Mesenchymal stem cell (in vitro differentiated cells and primary cell): ENCODE measurements around the gene DOCK11.
A peak's percentile ranks its signal among the peaks of the same experiment; 100 is the strongest.

ENCODE experiments used
- DNase-seq: peaks from one replicate; pipeline ENCODE4 v3.0.0-alpha.2; 2013
- H2AFZ ChIP-seq: one replicate; pipeline ENCODE4 v1.6.1; 2013; ENCODE audit warnings: low read depth, mild to moderate bottlenecking, control low read depth, inconsistent platforms, low read length, moderate library complexity
- H2AK5ac ChIP-seq: 2 replicates; pipeline ENCODE4 v1.6.1; 2013; ENCODE audit warnings: low read length, moderate library complexity, mild to moderate bottlenecking, inconsistent platforms; ENCODE audit not compliant: severe bottlenecking
- H2BK120ac ChIP-seq: one replicate; pipeline ENCODE4 v1.6.1; 2013; ENCODE audit warnings: low read depth, mild to moderate bottlenecking, inconsistent platforms, low read length, moderate library complexity
- H2BK12ac ChIP-seq, 2 experiments: one replicate each; pipeline ENCODE4 v1.6.1; 2013; ENCODE audit warnings: inconsistent platforms in 2 of 2, low read length in 2 of 2, mild to moderate bottlenecking in 2 of 2, moderate library complexity in 2 of 2, control low read depth in 1 of 2
- H2BK15ac ChIP-seq: one replicate; pipeline ENCODE4 v1.6.1; 2013; ENCODE audit warnings: mild to moderate bottlenecking, low read depth, inconsistent platforms; ENCODE audit not compliant: poor library complexity, severe bottlenecking
- H2BK5ac ChIP-seq: 2 replicates; pipeline ENCODE4 v1.6.1; 2013; ENCODE audit warnings: low read depth, mild to moderate bottlenecking, low read length, control low read depth, inconsistent platforms; ENCODE audit not compliant: poor library complexity, severe bottlenecking
- H3K14ac ChIP-seq, 2 experiments: one replicate each; pipeline ENCODE4 v1.6.1; 2013; ENCODE audit warnings: inconsistent platforms in 2 of 2, low read length in 2 of 2, control low read depth in 1 of 2, mild to moderate bottlenecking in 1 of 2, moderate library complexity in 1 of 2
- H3K18ac ChIP-seq, 2 experiments: one replicate each; pipeline ENCODE4 v1.6.1; 2013; ENCODE audit warnings: inconsistent platforms in 2 of 2, low read length in 2 of 2, control low read depth in 1 of 2, low read depth in 1 of 2, mild to moderate bottlenecking in 1 of 2
- H3K23ac ChIP-seq, 2 experiments: one replicate each; pipeline ENCODE4 v1.6.1; 2013; ENCODE audit warnings: inconsistent platforms in 2 of 2, low read length in 2 of 2, mild to moderate bottlenecking in 2 of 2, moderate library complexity in 2 of 2, control low read depth in 1 of 2
- H3K27ac ChIP-seq: 2 replicates; pipeline ENCODE4 v1.5.1; 2013; ENCODE audit warnings: mild to moderate bottlenecking, moderate library complexity, low read length, control low read depth, inconsistent platforms; ENCODE audit not compliant: poor library complexity, severe bottlenecking
- H3K27me3 ChIP-seq, 2 experiments: 2 replicates each; pipeline versions ENCODE4 v1.6.1 to v1.7.0; 2013; ENCODE audit warnings: low read length in 2 of 2, mild to moderate bottlenecking in 2 of 2, moderate library complexity in 2 of 2, control low read depth in 1 of 2, inconsistent platforms in 1 of 2; ENCODE audit not compliant: control insufficient read depth in 1 of 2, insufficient read depth in 1 of 2
- H3K36me3 ChIP-seq, 2 experiments: 2 replicates each; pipeline versions ENCODE4 v1.6.1 to v1.7.0; 2013; ENCODE audit warnings: low read length in 2 of 2, control low read depth in 1 of 2, inconsistent platforms in 1 of 2, low read depth in 1 of 2, mild to moderate bottlenecking in 1 of 2; ENCODE audit not compliant: insufficient read depth in 2 of 2, control insufficient read depth in 1 of 2
- H3K4ac ChIP-seq, 2 experiments: one replicate each; pipeline ENCODE4 v1.6.1; 2013; ENCODE audit warnings: inconsistent platforms in 2 of 2, low read length in 2 of 2, mild to moderate bottlenecking in 2 of 2, moderate library complexity in 2 of 2, control low read depth in 1 of 2, low read depth in 1 of 2
- H3K4me1 ChIP-seq: 2 replicates; pipeline ENCODE4 v1.6.1; 2013; ENCODE audit warnings: low read depth, low read length, control low read depth; ENCODE audit not compliant: control insufficient read depth, insufficient read depth
- H3K4me2 ChIP-seq: 2 replicates; pipeline ENCODE4 v1.6.1; 2013; ENCODE audit warnings: low read length, mild to moderate bottlenecking, inconsistent platforms; ENCODE audit not compliant: poor library complexity, severe bottlenecking
- H3K4me3 ChIP-seq, 2 experiments: 2 replicates each; pipeline versions ENCODE4 v1.5.1 to v1.7.0; 2013; ENCODE audit warnings: low read length in 2 of 2, mild to moderate bottlenecking in 2 of 2, control low read depth in 1 of 2, low read depth in 1 of 2; ENCODE audit not compliant: insufficient read depth in 1 of 2
- H3K79me1 ChIP-seq: replicated peaks from 2 replicates; pipeline ENCODE4 v1.6.1; 2013; ENCODE audit warnings: mild to moderate bottlenecking, control low read depth, low read length, inconsistent platforms; ENCODE audit not compliant: poor library complexity, severe bottlenecking
- H3K9ac ChIP-seq: 2 replicates; pipeline ENCODE4 v1.7.0; 2013; ENCODE audit warnings: mild to moderate bottlenecking, low read length, moderate library complexity
- H3K9me3 ChIP-seq: 2 replicates; pipeline ENCODE4 v1.7.0; 2013; ENCODE audit warnings: mild to moderate bottlenecking, low read length; ENCODE audit not compliant: control insufficient read depth
- H4K8ac ChIP-seq: one replicate; pipeline ENCODE4 v1.6.1; 2013; ENCODE audit warnings: inconsistent platforms, mild to moderate bottlenecking, low read length, moderate library complexity
- H4K91ac ChIP-seq: one replicate; pipeline ENCODE4 v1.6.1; 2013; ENCODE audit warnings: mild to moderate bottlenecking, low read length, inconsistent platforms
- WGBS: methylation state at CpG from one replicate; pipeline ENCODE4 v1.1.7; 2013; ENCODE audit warnings: mixed read lengths; 5-methylcytosine and 5-hydroxymethylcytosine counted together

The DOCK11 gene

GRCh38 chrX:118720058-118720707 is 224.6 kb downstream of the DOCK11 start:
- no peak for DNase-seq
- H2AK5ac ChIP-seq, result no peak overlapping the region
- WGBS, result 91% methylated on average over 3 of the region's 3 CpGs
- no peak overlapping the region for H3K23ac ChIP-seq
- H3K4me2 ChIP-seq, result no peak overlapping the region
- H3K4me3 ChIP-seq, result no peak overlapping the region
- no peaks in the 10 kb centered on the region for H3K79me1 ChIP-seq
- no peaks in the 10 kb centered on the region for H3K27me3 ChIP-seq
- H3K18ac ChIP-seq, result no peak overlapping the region
- no peak overlapping the region for H2BK15ac ChIP-seq
- H2BK5ac ChIP-seq, result no peak overlapping the region
- H3K9me3 ChIP-seq, result no peaks in the 10 kb centered on the region
- H2AFZ ChIP-seq, result no peak overlapping the region
- no peak overlapping the region for H3K27ac ChIP-seq
- H4K8ac ChIP-seq, result no peak overlapping the region
- no peak overlapping the region for H4K91ac ChIP-seq
- H3K9ac ChIP-seq, result no peak overlapping the region
- no peak overlapping the region for H2BK120ac ChIP-seq
- no peaks in the 10 kb centered on the region for H3K36me3 ChIP-seq
- H3K4me1 ChIP-seq, result no peaks in the 10 kb centered on the region
- no peak overlapping the region for H3K14ac ChIP-seq
- no peak overlapping the region for H2BK12ac ChIP-seq
- no peak overlapping the region for H3K4ac ChIP-seq

GRCh38 chrX:118723376-118723775 is 227.8 kb downstream of the DOCK11 start:
- H3K9ac ChIP-seq, result no peak overlapping the region
- H3K4me3 ChIP-seq, result no peak overlapping the region
- H2AK5ac ChIP-seq, result no peak overlapping the region
- H4K91ac ChIP-seq, result no peak overlapping the region
- DNase-seq, result no peak
- H3K4ac ChIP-seq, result no peak overlapping the region
- H3K14ac ChIP-seq, result no peak overlapping the region
- H2BK5ac ChIP-seq, result no peak overlapping the region
- H3K27me3 ChIP-seq, result no peaks in the 10 kb centered on the region
- no peak overlapping the region for H2BK12ac ChIP-seq
- no peak overlapping the region for H4K8ac ChIP-seq
- H3K23ac ChIP-seq, result no peak overlapping the region
- H2BK15ac ChIP-seq, result no peak overlapping the region
- no peak overlapping the region for H3K18ac ChIP-seq
- WGBS, result 87% methylated on average over 2 of the region's 3 CpGs
- no peak overlapping the region for H2BK120ac ChIP-seq
- H3K36me3 ChIP-seq, result no peaks in the 10 kb centered on the region
- no peaks in the 10 kb centered on the region for H3K79me1 ChIP-seq
- H3K4me1 ChIP-seq, result peaks cover 3% of the 10 kb centered on the region
- H3K4me2 ChIP-seq, result no peak overlapping the region
- H2AFZ ChIP-seq, result no peak overlapping the region
- H3K27ac ChIP-seq, result no peak overlapping the region
- no peaks in the 10 kb centered on the region for H3K9me3 ChIP-seq

- Histone ChIP-seq H2BK5ac (no peak overlapping the region), H3K9me3 (no peaks in the 10 kb centered on the region)
Measured at GRCh38 chrX:118724365-118724764, 228.8 kb downstream of the DOCK11 start.

GRCh38 chrX:118724775-118725174 is 229.2 kb downstream of the DOCK11 start:
- Histone ChIP-seq H2AFZ (no peak overlapping the region), H3K27me3 (no peaks in the 10 kb centered on the region), H2BK12ac (no peak overlapping the region), H3K4ac (no peak overlapping the region), H3K4me2 (no peak overlapping the region), H4K91ac (no peak overlapping the region), H4K8ac (no peak overlapping the region), H3K79me1 (no peaks in the 10 kb centered on the region), H3K4me3 (no peak overlapping the region), H3K18ac (no peak overlapping the region), H3K4me1 (peaks cover 5% of the 10 kb centered on the region), H3K9me3 (no peaks in the 10 kb centered on the region), H2AK5ac (no peak overlapping the region), H2BK15ac (no peak overlapping the region), H3K27ac (no peak overlapping the region), H3K23ac (no peak overlapping the region), H3K36me3 (no peaks in the 10 kb centered on the region), H3K14ac (no peak overlapping the region), H2BK120ac (no peak overlapping the region), H3K9ac (no peak overlapping the region), H2BK5ac (no peak overlapping the region)
- DNase-seq, result peak; percentile 61
- 66% methylated on average over 7 of the region's 7 CpGs for WGBS

More at GRCh38 chrX:118724365-118724764, 228.8 kb downstream of the DOCK11 start:
- Histone ChIP-seq H3K4me2 (no peak overlapping the region), H3K36me3 (no peaks in the 10 kb centered on the region), H3K79me1 (no peaks in the 10 kb centered on the region), H3K14ac (no peak overlapping the region), H2BK15ac (no peak overlapping the region), H3K9ac (no peak overlapping the region), H4K91ac (no peak overlapping the region), H2AK5ac (no peak overlapping the region), H3K18ac (no peak overlapping the region), H2AFZ (no peak overlapping the region), H2BK120ac (no peak overlapping the region), H3K4me1 (peaks cover 3% of the 10 kb centered on the region), H2BK12ac (no peak overlapping the region), H3K23ac (no peak overlapping the region), H3K27ac (no peak overlapping the region), H3K4me3 (no peak overlapping the region), H3K4ac (no peak overlapping the region), H3K27me3 (no peaks in the 10 kb centered on the region), H4K8ac (no peak overlapping the region)
- no peak for DNase-seq
- 100% methylated on average over 2 of the region's 5 CpGs for WGBS
